ENCODE data around the gene PTRHD1. TPM values are rescaled to one million over a fixed set of nuclear protein-coding genes. Genes with fewer than 3 reads are reported as not detected.

Gene PTRHD1
- total and polyA plus RNA-seq, 8 donors = 8.2 to 16.0 (median 11.9) TPM

- H3K27me3 ChIP-seq = no peaks in the 10 kb centered on the region
- DNase-seq = no peak
- no peak overlapping the region for H3K27ac ChIP-seq
- H3K4me1 ChIP-seq = no peaks in the 10 kb centered on the region
- no peak for FAIRE-seq
- no peaks in the 10 kb centered on the region for H3K36me3 ChIP-seq
- intact Hi-C loops (cut with DNase I) = loop anchor here in 2 of 3 donors (5.0 kb wide), 2 partner anchors 403 to 418 kb away; no protein-coding TSS in a partner anchor
- no peak for ATAC-seq
- 86 to 93% methylated on average over 15 to 16 of the region's 16 CpGs for WGBS, 2 donors
- peak in 3 of 4 donors; percentile 11 to 28 (median 23) for TF ChIP-seq CTCF (IDR thresholded peaks at IDR 0.05)
- H3K9me3 ChIP-seq = no peaks in the 10 kb centered on the region
- H3K4me3 ChIP-seq = no peak overlapping the region
Observed at GRCh38 chr2:24824966-24825882, 32.0 kb upstream of the PTRHD1 start.

- intact Hi-C loops (cut with DNase I) = loop anchor here in 1 of 3 donors (5.0 kb wide), 1 partner anchor 417 kb away; no protein-coding TSS in a partner anchor
- Histone ChIP-seq H3K27ac (no peak overlapping the region), H3K4me3 (no peak overlapping the region), H3K27me3 (no peaks in the 10 kb centered on the region), H3K9me3 (no peaks in the 10 kb centered on the region), H3K36me3 (no peaks in the 10 kb centered on the region), H3K4me1 (no peaks in the 10 kb centered on the region)
- FAIRE-seq = no peak
- no peak for DNase-seq
- ATAC-seq = no peak
- WGBS, 2 donors = 94 to 95% methylated on average over 14 of the region's 14 CpGs
- no peak for TF ChIP-seq CTCF (IDR thresholded peaks at IDR 0.05)
Observed at GRCh38 chr2:24824071-24824588, 30.9 kb upstream of the PTRHD1 start.

- ATAC-seq = no peak
- Histone ChIP-seq H3K4me1 (peaks cover 0 to 6% (median 0%) of the 10 kb centered on the region in 3 donors), H3K36me3 (no peaks in the 10 kb centered on the region), H3K9me3 (no peaks in the 10 kb centered on the region), H3K27me3 (no peaks in the 10 kb centered on the region), H3K27ac (no peak overlapping the region), H3K4me3 (no peak overlapping the region)
- TF ChIP-seq CTCF (IDR thresholded peaks at IDR 0.05) = no peak
- FAIRE-seq = no peak
- 93% methylated on average over 7 of the region's 7 CpGs for WGBS, 2 donors
- DNase-seq = no peak
- intact Hi-C loops (cut with DNase I) = loop anchor here in 1 of 3 donors (5.0 kb wide), 1 partner anchor 415 kb away; no protein-coding TSS in a partner anchor
Observed at GRCh38 chr2:24822049-24822706, 29.0 kb upstream of the PTRHD1 start.

GRCh38 chr2:24821433-24821891 is 28.3 kb upstream of the PTRHD1 start:
- no peaks in the 10 kb centered on the region for H3K9me3 ChIP-seq
- TF ChIP-seq CTCF (IDR thresholded peaks at IDR 0.05) = no peak
- H3K27ac ChIP-seq = no peak overlapping the region
- H3K36me3 ChIP-seq = no peaks in the 10 kb centered on the region
- 88 to 97% methylated on average over 15 of the region's 15 CpGs for WGBS, 2 donors
- intact Hi-C loops (cut with DNase I) = loop anchor here in 1 of 3 donors (5.0 kb wide), 1 partner anchor 414 kb away; no protein-coding TSS in a partner anchor
- no peak for DNase-seq
- FAIRE-seq = no peak
- H3K4me1 ChIP-seq = peaks cover 0 to 6% (median 0%) of the 10 kb centered on the region in 3 donors
- ATAC-seq = no peak
- H3K27me3 ChIP-seq = no peaks in the 10 kb centered on the region
- no peak overlapping the region for H3K4me3 ChIP-seq

All from pancreas (tissue), 10 donors.